ENCODE data around the gene CCDC88B.

The CCDC88B gene

DNA sequence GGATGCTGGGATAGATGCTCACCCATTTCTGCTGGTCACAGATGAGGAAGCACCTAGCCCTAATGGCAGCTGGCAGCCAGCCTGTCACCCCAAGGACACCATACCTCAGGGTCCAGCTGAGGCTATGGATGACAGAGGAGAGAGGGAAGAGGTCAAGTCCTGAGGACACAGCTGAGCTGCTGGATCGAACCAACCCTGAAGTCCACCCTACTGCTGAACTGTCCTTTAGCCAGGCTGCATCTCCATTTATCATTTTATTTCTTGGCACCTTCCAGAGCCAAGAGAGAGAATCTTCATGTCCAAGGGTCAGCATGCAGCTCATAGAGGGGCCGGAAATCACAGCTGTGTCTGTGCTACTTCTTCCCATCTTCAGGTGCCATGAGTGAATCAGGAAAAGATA, 49.8 kb downstream of the CCDC88B start:
- TF ChIP-seq TCF12 (IDR thresholded peaks at IDR 0.05; ENCODE audit: low read depth) (no peak), ZBTB7A (IDR thresholded peaks at IDR 0.05; ENCODE audit: low read depth) (no peak), NFIC (IDR thresholded peaks at IDR 0.05) (no peak), CEBPB (IDR thresholded peaks at IDR 0.05) (no peak), EGR1 (IDR thresholded peaks at IDR 0.05) (no peak), TAF1 (IDR thresholded peaks at IDR 0.05; ENCODE audit: low read depth) (no peak), TEAD4 (IDR thresholded peaks at IDR 0.05) (no peak), RAD21 (IDR thresholded peaks at IDR 0.05; ENCODE audit: low read depth) (no peak), YY1 (IDR thresholded peaks at IDR 0.05; ENCODE audit: low read depth) (no peak), CREB1 (IDR thresholded peaks at IDR 0.05; ENCODE audit: low read depth) (no peak)

GRCh38 chr11:64390558-64390957, 50.6 kb downstream of the CCDC88B start:
- TF ChIP-seq REST (IDR thresholded peaks at IDR 0.05; ENCODE audit: low read depth) (no peak), NFIC (IDR thresholded peaks at IDR 0.05) (no peak), TEAD4 (IDR thresholded peaks at IDR 0.05) (no peak), RAD21 (IDR thresholded peaks at IDR 0.05; ENCODE audit: low read depth) (no peak), TAF1 (IDR thresholded peaks at IDR 0.05; ENCODE audit: low read depth) (no peak), ZBTB7A (IDR thresholded peaks at IDR 0.05; ENCODE audit: low read depth) (no peak), EP300 (IDR thresholded peaks at IDR 0.05; ENCODE audit: borderline replicate concordance) (no peak), CEBPB (IDR thresholded peaks at IDR 0.05) (no peak), FOXM1 (IDR thresholded peaks at IDR 0.05; ENCODE audit: borderline replicate concordance, low read depth) (no peak), YY1 (IDR thresholded peaks at IDR 0.05; ENCODE audit: low read depth) (no peak), CREB1 (IDR thresholded peaks at IDR 0.05; ENCODE audit: low read depth) (no peak), TCF12 (IDR thresholded peaks at IDR 0.05; ENCODE audit: low read depth) (no peak), MAX (IDR thresholded peaks at IDR 0.05) (no peak), EGR1 (IDR thresholded peaks at IDR 0.05) (no peak), USF1 (IDR thresholded peaks at IDR 0.05) (no peak)

DNA sequence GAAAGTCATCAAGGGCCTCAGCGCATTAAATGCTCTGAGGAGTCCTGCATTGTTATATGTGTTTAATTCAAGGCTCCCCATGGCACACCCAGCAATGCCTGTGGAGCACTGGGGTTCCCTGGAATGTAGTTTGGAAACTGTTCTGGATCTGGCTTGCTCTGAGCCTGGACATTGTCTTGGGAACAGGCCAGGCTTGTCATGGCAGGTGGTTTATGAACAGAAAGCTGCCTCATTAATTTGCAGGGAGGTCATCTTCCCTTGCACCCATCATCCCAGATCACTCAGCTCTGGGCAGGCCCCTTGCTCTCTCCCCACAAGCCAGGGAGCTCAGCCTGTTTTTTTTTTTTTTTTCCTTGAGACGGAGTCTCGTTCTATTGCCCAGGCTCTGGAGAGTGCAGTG, 51.8 kb downstream of the CCDC88B start:
- no peak for TF ChIP-seq YY1 (IDR thresholded peaks at IDR 0.05; ENCODE audit: low read depth)
- no peak for TF ChIP-seq TCF12 (IDR thresholded peaks at IDR 0.05; ENCODE audit: low read depth)
- no peak for TF ChIP-seq MAX (IDR thresholded peaks at IDR 0.05)
- no peak for TF ChIP-seq REST (IDR thresholded peaks at IDR 0.05; ENCODE audit: low read depth)
- no peak for TF ChIP-seq ZBTB7A (IDR thresholded peaks at IDR 0.05; ENCODE audit: low read depth)
- no peak for TF ChIP-seq EP300 (IDR thresholded peaks at IDR 0.05; ENCODE audit: borderline replicate concordance)
- no peak for TF ChIP-seq NFIC (IDR thresholded peaks at IDR 0.05)
- TF ChIP-seq USF1 (IDR thresholded peaks at IDR 0.05): no peak
- TF ChIP-seq RAD21 (IDR thresholded peaks at IDR 0.05; ENCODE audit: low read depth): no peak
- TF ChIP-seq FOXM1 (IDR thresholded peaks at IDR 0.05; ENCODE audit: borderline replicate concordance, low read depth): no peak
- TF ChIP-seq EGR1 (IDR thresholded peaks at IDR 0.05): no peak
- TF ChIP-seq TAF1 (IDR thresholded peaks at IDR 0.05; ENCODE audit: low read depth): no peak
- TF ChIP-seq CREB1 (IDR thresholded peaks at IDR 0.05; ENCODE audit: low read depth): no peak
- no peak for TF ChIP-seq CEBPB (IDR thresholded peaks at IDR 0.05)
- TF ChIP-seq TEAD4 (IDR thresholded peaks at IDR 0.05): no peak

- TF ChIP-seq MAX (IDR thresholded peaks at IDR 0.05) (no peak), TCF12 (IDR thresholded peaks at IDR 0.05; ENCODE audit: low read depth) (no peak), CREB1 (IDR thresholded peaks at IDR 0.05; ENCODE audit: low read depth) (no peak), RAD21 (IDR thresholded peaks at IDR 0.05; ENCODE audit: low read depth) (no peak), NFIC (IDR thresholded peaks at IDR 0.05) (no peak), REST (IDR thresholded peaks at IDR 0.05; ENCODE audit: low read depth) (no peak)
Observed at GRCh38 chr11:64395545-64396078, 55.6 kb downstream of the CCDC88B start.

All from Ishikawa (cell line).